Smooth muscle cell (in vitro differentiated cells): ENCODE data around the gene FLNA. TPM values are rescaled to one million over a fixed set of nuclear protein-coding genes. Genes with fewer than 3 reads are reported as not detected.

Experiments
- DNase-seq: peaks from one replicate; lab custom pipeline; 2025; ENCODE audit not compliant: unreplicated experiment; lab: John Stamatoyannopoulos, UW
- H2AFZ ChIP-seq: fragments of 200-600 bp; sonication (generic); 2 replicates; pipeline ENCODE4 v1.6.0; 2016; ENCODE audit warnings: antibody characterized with exemption, low read depth, mild to moderate bottlenecking
- H3F3A ChIP-seq: fragments of 200-600 bp; sonication (generic); 2 replicates; pipeline ENCODE4 v1.6.0; 2017; ENCODE audit warnings: antibody characterized with exemption, low read depth
- H3K27ac ChIP-seq: fragments of 200-600 bp; sonication (generic); 2 replicates; pipeline ENCODE4 v1.5.1; 2016; ENCODE audit warnings: low read depth, mild to moderate bottlenecking
- H3K27me3 ChIP-seq: fragments of 200-600 bp; sonication (generic); 2 replicates; pipeline ENCODE4 v1.6.1; 2016; ENCODE audit warnings: low read depth, mild to moderate bottlenecking
- H3K36me3 ChIP-seq: fragments of 200-600 bp; sonication (generic); 2 replicates; pipeline ENCODE4 v1.5.1; 2016; ENCODE audit warnings: low read depth
- H3K4me1 ChIP-seq: fragments of 200-600 bp; sonication (generic); 2 replicates; pipeline ENCODE4 v1.5.1; 2016; ENCODE audit warnings: low read depth
- H3K4me2 ChIP-seq: fragments of 200-600 bp; sonication (generic); 2 replicates; pipeline ENCODE4 v1.6.0; 2016; ENCODE audit warnings: mild to moderate bottlenecking
- H3K4me3 ChIP-seq: fragments of 200-600 bp; sonication (generic); 2 replicates; pipeline ENCODE4 v1.5.1; 2016; ENCODE audit warnings: mild to moderate bottlenecking
- H3K79me2 ChIP-seq: fragments of 200-600 bp; sonication (generic); 2 replicates; pipeline ENCODE4 v1.6.0; 2016; ENCODE audit warnings: low read depth, mild to moderate bottlenecking
- H3K9ac ChIP-seq: fragments of 200-600 bp; sonication (generic); 2 replicates; pipeline ENCODE4 v1.6.0; 2016; ENCODE audit warnings: low read depth
- H3K9me3 ChIP-seq: fragments of 200-600 bp; sonication (generic); replicated peaks from 2 replicates; pipeline ENCODE4 v1.5.1; 2016; ENCODE audit warnings: low read depth
- H4K20me1 ChIP-seq: fragments of 200-600 bp; sonication (generic); 2 replicates; pipeline ENCODE4 v1.6.0; 2016; ENCODE audit warnings: low read depth
- WGBS: methylation state at CpG from one replicate; pipeline ENCODE4 v1.1.7; 2016; ENCODE audit warnings: low lambda C conversion rate; 5-methylcytosine and 5-hydroxymethylcytosine counted together
- polyA plus RNA-seq: library from polyadenylated mRNA; unstranded; fragments of >200 nt; fragmentation: Nextera tagmentation; extraction: Ambion mirVana; gene quantifications from 2 replicates; pipeline ENCODE4 v1.2.1, GENCODE V29; 2016
- total RNA-seq: library from RNA; depleted of rRNA; stranded (reverse); fragments of >200 nt; gene quantifications from 2 replicates; pipeline ENCODE4 v1.2.3, GENCODE V29; 2014
- TF ChIP-seq, protein P1 (sequence below): fragments of 200-600 bp; sonication (generic); IDR thresholded peaks from 2 replicates; pipeline ENCODE4 v1.5.1; 2017; ENCODE audit warnings: borderline replicate concordance, mild to moderate bottlenecking, antibody characterized with exemption; ENCODE audit not compliant: insufficient read depth, poor library complexity, severe bottlenecking

FLNA gene
- total and polyA plus RNA-seq, 2 experiments from 2014 or later = 860 to 1,632 TPM

- no peak overlapping the region for H2AFZ ChIP-seq
- no peaks in the 10 kb centered on the region for H3K4me1 ChIP-seq
- no peak overlapping the region for H3K4me3 ChIP-seq
- H3K9me3 ChIP-seq = no peaks in the 10 kb centered on the region
- TF ChIP-seq, protein P1, sequence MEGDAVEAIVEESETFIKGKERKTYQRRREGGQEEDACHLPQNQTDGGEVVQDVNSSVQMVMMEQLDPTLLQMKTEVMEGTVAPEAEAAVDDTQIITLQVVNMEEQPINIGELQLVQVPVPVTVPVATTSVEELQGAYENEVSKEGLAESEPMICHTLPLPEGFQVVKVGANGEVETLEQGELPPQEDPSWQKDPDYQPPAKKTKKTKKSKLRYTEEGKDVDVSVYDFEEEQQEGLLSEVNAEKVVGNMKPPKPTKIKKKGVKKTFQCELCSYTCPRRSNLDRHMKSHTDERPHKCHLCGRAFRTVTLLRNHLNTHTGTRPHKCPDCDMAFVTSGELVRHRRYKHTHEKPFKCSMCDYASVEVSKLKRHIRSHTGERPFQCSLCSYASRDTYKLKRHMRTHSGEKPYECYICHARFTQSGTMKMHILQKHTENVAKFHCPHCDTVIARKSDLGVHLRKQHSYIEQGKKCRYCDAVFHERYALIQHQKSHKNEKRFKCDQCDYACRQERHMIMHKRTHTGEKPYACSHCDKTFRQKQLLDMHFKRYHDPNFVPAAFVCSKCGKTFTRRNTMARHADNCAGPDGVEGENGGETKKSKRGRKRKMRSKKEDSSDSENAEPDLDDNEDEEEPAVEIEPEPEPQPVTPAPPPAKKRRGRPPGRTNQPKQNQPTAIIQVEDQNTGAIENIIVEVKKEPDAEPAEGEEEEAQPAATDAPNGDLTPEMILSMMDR = no peak
- no peak for DNase-seq
- no peaks in the 10 kb centered on the region for H3K79me2 ChIP-seq
- no peak overlapping the region for H3K4me2 ChIP-seq
- 90% methylated on average over 11 of the region's 11 CpGs for WGBS
- H3K9ac ChIP-seq = no peak overlapping the region
- H3F3A ChIP-seq = no peaks in the 10 kb centered on the region
- H4K20me1 ChIP-seq = no peaks in the 10 kb centered on the region
- no peaks in the 10 kb centered on the region for H3K27me3 ChIP-seq
- no peak overlapping the region for H3K27ac ChIP-seq
- H3K36me3 ChIP-seq = no peaks in the 10 kb centered on the region
Observed at GRCh38 chrX:154320406-154320805, 54.0 kb downstream of the FLNA start.

DNA sequence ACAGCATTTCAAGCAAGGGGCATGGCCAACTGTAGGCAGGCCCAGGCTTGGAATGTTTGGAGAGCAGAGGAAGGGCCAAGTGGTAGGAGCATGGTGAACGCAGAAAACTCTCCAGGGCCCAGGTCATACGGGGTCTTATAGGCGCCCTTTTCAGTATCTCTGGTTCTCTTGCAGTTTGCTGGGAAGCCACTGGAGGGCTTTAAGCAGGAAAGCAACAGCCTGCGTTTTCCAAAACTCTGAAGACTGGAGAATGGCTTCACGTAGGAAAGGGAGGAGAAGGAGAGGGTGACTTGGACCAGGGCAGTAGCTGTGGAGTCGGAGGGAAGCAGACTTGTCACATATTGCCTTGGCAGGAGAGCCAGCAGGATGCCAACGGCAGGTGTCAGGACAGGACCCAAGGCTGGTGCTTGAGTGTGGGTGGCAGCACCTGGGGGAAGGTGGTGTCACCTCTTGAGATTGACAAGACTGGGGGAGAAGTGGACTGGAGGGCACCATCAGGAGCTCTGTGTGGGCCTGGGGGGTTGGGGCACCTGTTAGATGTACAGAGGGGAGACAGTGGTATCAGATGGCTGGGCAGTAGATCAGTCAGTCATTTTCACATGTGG is 56.9 kb downstream of the FLNA start:
- H3K4me3 ChIP-seq = no peak overlapping the region
- H3K4me1 ChIP-seq = no peaks in the 10 kb centered on the region
- no peak overlapping the region for H2AFZ ChIP-seq
- DNase-seq = no peak
- no peaks in the 10 kb centered on the region for H4K20me1 ChIP-seq
- no peaks in the 10 kb centered on the region for H3K79me2 ChIP-seq
- no peaks in the 10 kb centered on the region for H3K9me3 ChIP-seq
- H3K27ac ChIP-seq = no peak overlapping the region
- no peaks in the 10 kb centered on the region for H3F3A ChIP-seq
- H3K36me3 ChIP-seq = no peaks in the 10 kb centered on the region
- H3K9ac ChIP-seq = no peak overlapping the region
- TF ChIP-seq, protein P1 = peak; percentile 31
- 39% methylated on average over 7 of the region's 7 CpGs for WGBS
- H3K4me2 ChIP-seq = no peak overlapping the region
- no peaks in the 10 kb centered on the region for H3K27me3 ChIP-seq

- Histone ChIP-seq H3K4me3 (no peak overlapping the region), H2AFZ (no peak overlapping the region), H3K9me3 (no peaks in the 10 kb centered on the region), H3K4me2 (no peak overlapping the region), H3K79me2 (no peaks in the 10 kb centered on the region), H3K27ac (no peak overlapping the region), H3K9ac (no peak overlapping the region), H3K27me3 (no peaks in the 10 kb centered on the region), H3F3A (no peaks in the 10 kb centered on the region), H3K4me1 (no peaks in the 10 kb centered on the region), H4K20me1 (no peaks in the 10 kb centered on the region), H3K36me3 (no peaks in the 10 kb centered on the region)
- TF ChIP-seq, protein P1 = no peak
- 78% methylated on average over 3 of the region's 3 CpGs for WGBS
- DNase-seq = no peak
Observed at GRCh38 chrX:154315416-154315815, 59.0 kb downstream of the FLNA start.

DNA sequence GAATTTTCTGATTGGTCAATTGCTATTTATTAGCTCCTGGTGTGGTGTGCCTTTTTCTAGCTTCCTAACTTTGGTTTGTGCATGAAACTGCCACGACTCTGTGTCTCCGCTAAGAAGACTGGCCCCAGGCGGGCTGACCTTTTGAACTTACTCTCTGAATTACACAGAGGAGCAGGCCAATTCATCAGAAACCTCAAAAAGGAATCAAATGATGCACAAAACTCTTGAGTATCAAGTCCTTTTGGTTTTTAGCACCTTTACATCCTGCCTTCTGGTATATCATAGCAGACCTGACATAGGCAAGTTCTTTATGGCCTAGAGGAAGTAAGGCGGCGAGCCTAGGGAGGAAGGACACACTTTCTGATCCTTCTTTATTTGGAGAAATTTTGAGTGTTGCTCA is 61.3 kb downstream of the FLNA start:
- TF ChIP-seq, protein P1 = no peak
- Histone ChIP-seq H3K9me3 (no peaks in the 10 kb centered on the region), H4K20me1 (no peaks in the 10 kb centered on the region), H3K4me1 (no peaks in the 10 kb centered on the region), H3F3A (no peaks in the 10 kb centered on the region), H3K27me3 (no peaks in the 10 kb centered on the region), H3K79me2 (no peaks in the 10 kb centered on the region), H3K4me2 (no peak overlapping the region), H3K4me3 (no peak overlapping the region), H3K36me3 (no peaks in the 10 kb centered on the region), H3K9ac (no peak overlapping the region), H3K27ac (no peak overlapping the region), H2AFZ (no peak overlapping the region)
- 79% methylated on average over 5 of the region's 5 CpGs for WGBS
- DNase-seq = no peak
